Muscle of back (tissue), 11 donors: Measurements from ENCODE around the gene SFTPA2. TPM values are rescaled to one million over a fixed set of nuclear protein-coding genes. Genes with fewer than 3 reads are reported as not detected.
"Not testable (repeated sequence)": the region's sequence is repeated elsewhere in the genome, so short reads cannot be mapped to it uniquely, and the experiment has no call there.

ENCODE experiments used
- DNase-seq, 3 donors: peaks; one replicate each; pipeline versions ENCODE4 v3.0.0 to v3.0.0-alpha.2; 2013
- polyA plus RNA-seq, 10 donors: library from polyadenylated mRNA; unstranded; fragments of 120-200 nt; gene quantifications; one replicate each; pipeline ENCODE4 v1.2.1, GENCODE V29; 2013; ENCODE audit not compliant: insufficient read length in 10 of 10

SFTPA2 gene
- polyA plus RNA-seq, 10 donors = 0.10 to 0.50 TPM; not detected in 8

DNA sequence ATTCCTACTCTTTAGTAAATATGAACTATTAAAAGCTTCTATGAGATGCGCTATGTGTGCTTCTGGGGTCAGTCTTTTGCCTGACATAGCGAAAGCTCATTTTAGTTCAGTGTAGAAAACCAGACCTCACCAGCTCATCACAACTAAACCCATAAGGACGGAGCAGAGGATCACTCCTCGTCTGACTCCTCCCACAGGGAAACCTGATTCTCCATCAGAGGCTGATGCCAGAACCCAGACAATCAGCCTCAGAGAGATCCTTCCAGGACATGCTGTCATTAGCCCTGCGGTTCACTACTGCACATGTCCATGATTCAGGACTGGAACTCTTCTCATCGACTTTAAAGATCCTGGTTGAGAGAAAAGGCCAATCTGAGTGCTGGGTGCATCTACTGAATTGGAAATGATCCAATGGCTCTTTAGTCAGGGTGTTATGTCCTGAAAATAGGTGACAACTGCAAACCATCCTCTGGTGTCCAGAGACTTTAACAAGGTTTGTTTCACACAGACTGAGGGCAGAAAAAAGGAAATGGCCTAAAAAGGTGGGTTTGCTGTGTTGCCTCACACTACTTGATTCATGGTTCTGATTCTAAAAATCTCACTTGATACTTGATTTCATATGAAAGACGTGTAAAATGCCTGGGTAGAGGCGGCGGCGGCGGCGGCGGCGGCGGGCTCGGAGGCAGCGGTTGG, 48.2 kb downstream of the SFTPA2 start, which contains the start of gene EIF5AL1:
Gene EIF5AL1 (plus strand): TSS at position 643 of the 693 bp plus-strand sequence. CDS start 117 bp downstream, outside the sequence.
- DNase-seq = not testable (repeated sequence)

DNA sequence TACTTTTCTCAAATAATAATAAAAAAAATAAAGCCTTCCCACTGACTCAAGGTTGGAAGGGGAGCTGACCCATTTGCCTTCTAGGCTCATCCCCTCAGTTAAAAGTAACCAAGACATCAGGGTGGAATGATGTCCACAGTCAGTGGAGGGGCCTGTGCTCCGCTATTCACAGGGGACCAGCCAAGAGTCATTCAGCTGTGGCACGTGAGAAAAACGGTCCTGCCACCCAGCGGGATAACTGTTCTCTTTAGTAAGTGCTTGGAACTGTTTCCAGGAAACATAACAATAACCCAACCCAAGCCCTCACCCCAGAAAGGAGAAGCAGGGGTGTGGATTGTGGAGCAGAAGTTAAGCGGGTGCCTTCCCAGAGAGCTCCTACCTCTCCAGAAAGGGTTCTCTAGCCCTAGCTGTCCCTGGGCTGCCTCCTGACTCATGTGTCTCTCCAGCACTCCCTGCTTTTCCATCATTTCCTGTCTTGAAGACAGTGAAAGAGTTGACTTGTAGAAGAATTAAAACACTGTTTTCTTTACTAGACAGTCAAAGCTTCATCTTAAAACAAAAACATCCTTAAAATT, 50.2 kb downstream of the SFTPA2 start:
- DNase-seq = not testable (repeated sequence)

DNA sequence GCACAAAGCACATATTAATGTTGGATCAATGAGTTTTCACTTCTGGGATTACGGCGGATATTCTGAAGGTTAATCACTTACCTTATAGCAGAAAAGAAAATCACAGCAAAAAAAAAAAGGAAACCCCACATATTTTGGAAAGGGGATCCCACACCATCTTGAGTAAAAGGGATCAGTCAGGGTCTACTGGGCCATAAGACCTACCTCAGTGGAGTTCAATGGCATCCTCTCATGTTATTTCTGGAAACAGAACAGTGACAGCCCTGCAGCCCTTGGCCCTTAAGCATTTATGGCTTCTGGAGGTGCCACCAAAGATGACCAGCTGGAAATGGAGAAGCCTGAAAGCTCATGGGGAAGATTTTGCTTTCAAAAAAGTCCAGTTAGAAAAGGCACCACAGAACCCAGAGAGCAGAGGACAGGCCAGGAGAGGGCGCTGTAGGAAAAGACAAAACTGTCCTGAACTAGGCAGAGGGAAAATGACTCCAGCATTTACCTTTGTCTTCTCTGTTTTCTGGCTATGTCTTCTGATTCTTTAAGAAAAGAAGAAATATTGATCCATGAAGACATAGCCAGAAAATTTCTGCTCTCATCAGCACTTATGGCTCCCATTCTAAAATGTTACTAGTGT, 50.8 kb downstream of the SFTPA2 start:
- DNase-seq = not testable (repeated sequence)

- not testable (repeated sequence) for DNase-seq
These were observed 52.0 kb downstream of the SFTPA2 start for GRCh38 chr10:79508245-79508644.

- DNase-seq = no peak
These were observed 52.6 kb downstream of the SFTPA2 start for GRCh38 chr10:79507440-79508167.

Other genes starting within 250 kb of the SFTPA2 start
- 10 to 100 TPM; 17.4 to 26.7 (median 22.9) TPM for gene PPIF, start 212.9 kb downstream of the SFTPA2 start, polyA plus RNA-seq
- gene ZCCHC24, start 114.8 kb downstream of the SFTPA2 start, polyA plus RNA-seq = 10 to 100 TPM; 52.3 to 71.5 (median 59.3) TPM
- gene EIF5AL1, start 47.9 kb downstream of the SFTPA2 start, polyA plus RNA-seq = 1 to 10 TPM in 8 of 10 donors, under 1 TPM in 1, not detected in 1; 0.11 to 4.1 (median 2.8) TPM
- not detected for gene SFTPA1, start 50.5 kb upstream of the SFTPA2 start, polyA plus RNA-seq
- gene NUTM2B, start 142.8 kb upstream of the SFTPA2 start, polyA plus RNA-seq = 1 to 10 TPM; 1.1 to 3.9 (median 2.5) TPM